HCT116 (cell line): Measurements from ENCODE around the gene CASP7. TPM values are rescaled to one million over a fixed set of nuclear protein-coding genes. Genes with fewer than 3 reads are reported as not detected.

Experiments used
- ATAC-seq: fragments of 200-7000 bp; cut with Tn5 transposase; 2 replicates; pipeline ENCODE4 v1.9.1; 2020; ENCODE audit warnings: mild to moderate bottlenecking, moderate library complexity
- BruUV-seq: library from RNA; stranded (reverse); fragments of 400-500 nt; replicated peaks from 2 replicates; lab custom pipeline; 2021; lab: Mats Ljungman, UMichigan
- CTCF ChIA-PET: fragments of 300-600 bp; sonication (Branson Sonifier 250); formaldehyde crosslinking; loops from one replicate; lab custom pipeline; 2021; ENCODE audit warnings: antibody characterized with exemption; lab: Charles Lee
- POLR2A ChIA-PET: fragments of 300-600, 350-600 bp; sonication (Branson Sonifier 250); formaldehyde crosslinking; loops from one replicate; lab custom pipeline; 2021; ENCODE audit warnings: antibody characterized with exemption; lab: Charles Lee
- RAD21 ChIA-PET, 2 experiments: fragments of 300-600 bp; sonication (Branson Sonifier 250); formaldehyde crosslinking; loops; one replicate each; lab custom pipeline; 2023; ENCODE audit warnings: low total read pairs in 2 of 2; ENCODE audit not compliant: uncharacterized antibody in 2 of 2, unreplicated experiment in 2 of 2, low non-redundant PET in 1 of 2; lab: Charles Lee
- DNase-seq: peaks from one replicate; pipeline ENCODE4 v3.0.0-alpha.2; 2010; ENCODE audit warnings: low read depth, low spot score
- H2AFZ ChIP-seq: fragments of 200-600 bp; shearing (Covaris generic), sonication (generic); 2 replicates; pipeline ENCODE4 v1.6.1; 2017; ENCODE audit warnings: low read depth, mixed run types, mixed read lengths, antibody characterized with exemption, low read length; ENCODE audit not compliant: poor library complexity, severe bottlenecking
- H3K27ac ChIP-seq: 2 replicates; pipeline ENCODE4 v1.5.1; 2012; ENCODE audit warnings: low read depth, low read length
- H3K27me3 ChIP-seq: fragments of 200-600 bp; sonication (generic); 2 replicates; pipeline ENCODE4 v1.6.1; 2016; ENCODE audit warnings: mixed run types, low read length, mixed read lengths; ENCODE audit not compliant: insufficient read depth
- H3K36me3 ChIP-seq, 2 experiments: fragments of 200-500 bp in 1 of 2; fragments of 200-600 bp in 1 of 2; sonication (Bioruptor generic) in 1 of 2; sonication (generic) in 1 of 2; 2 replicates each; pipeline versions ENCODE4 v1.5.1 to v1.6.1; 2014 to 2016; ENCODE audit warnings: low read length in 2 of 2, inconsistent platforms in 1 of 2, mixed read lengths in 1 of 2, mixed run types in 1 of 2; ENCODE audit not compliant: insufficient read depth in 2 of 2, control insufficient read depth in 1 of 2
- H3K4me1 ChIP-seq, 2 experiments: fragments of 200-600 bp in 1 of 2; sonication (generic) in 1 of 2; 2 replicates each; pipeline versions ENCODE4 v1.5.1 to v1.6.1; 2012 to 2017; ENCODE audit warnings: low read length in 2 of 2, inconsistent platforms in 1 of 2, mild to moderate bottlenecking in 1 of 2, mixed read lengths in 1 of 2, mixed run types in 1 of 2, moderate library complexity in 1 of 2; ENCODE audit not compliant: insufficient read depth in 2 of 2, control insufficient read depth in 1 of 2
- H3K4me2 ChIP-seq: fragments of 200-600 bp; sonication (generic); 2 replicates; pipeline ENCODE4 v1.6.1; 2017; ENCODE audit warnings: mixed run types, low read length, mixed read lengths
- H3K4me3 ChIP-seq, 2 experiments: fragments of 200-600 bp in 1 of 2; sonication (generic) in 1 of 2; replicated peaks in 1 of 2; 2 replicates each; pipeline ENCODE4 v1.5.1; 2011 to 2016; ENCODE audit warnings: low read length in 2 of 2, control low read depth in 1 of 2, low read depth in 1 of 2, mild to moderate bottlenecking in 1 of 2, mixed read lengths in 1 of 2, mixed run types in 1 of 2
- H3K79me2 ChIP-seq: fragments of 200-600 bp; sonication (generic); 2 replicates; pipeline ENCODE4 v1.6.1; 2017; ENCODE audit warnings: mild to moderate bottlenecking, mixed run types, low read length, moderate library complexity, mixed read lengths; ENCODE audit not compliant: insufficient read depth
- H3K9ac ChIP-seq: fragments of 200-600 bp; sonication (generic); 2 replicates; pipeline ENCODE4 v1.6.1; 2016; ENCODE audit warnings: low read length, mixed read lengths
- H3K9me2 ChIP-seq: fragments of 200-600 bp; sonication (generic), shearing (Covaris generic); 2 replicates; pipeline ENCODE4 v1.6.1; 2017; ENCODE audit warnings: mixed run types, mild to moderate bottlenecking, moderate library complexity; ENCODE audit not compliant: insufficient read depth
- H3K9me3 ChIP-seq, 2 experiments: fragments of 200-500 bp in 1 of 2; fragments of 200-600 bp in 1 of 2; sonication (Bioruptor generic) in 1 of 2; sonication (generic) in 1 of 2; 2 replicates each; pipeline ENCODE4 v1.6.1; 2014 to 2017; ENCODE audit warnings: low read length in 2 of 2, mixed read lengths in 2 of 2, inconsistent platforms in 1 of 2, low read depth in 1 of 2, mild to moderate bottlenecking in 1 of 2, mixed run types in 1 of 2, moderate library complexity in 1 of 2; ENCODE audit not compliant: control insufficient read depth in 1 of 2, insufficient read depth in 1 of 2
- H4K20me1 ChIP-seq: fragments of 200-600 bp; sonication (generic), shearing (Covaris generic); 2 replicates; pipeline ENCODE4 v1.6.1; 2017; ENCODE audit warnings: mixed run types, mild to moderate bottlenecking, moderate library complexity; ENCODE audit not compliant: insufficient read depth
- CBX3 ChIP-seq: IDR thresholded peaks from 2 replicates; pipeline ENCODE4 v1.6.1; 2012; ENCODE audit warnings: low read depth
- CEBPB ChIP-seq: IDR thresholded peaks from 2 replicates; pipeline ENCODE4 v1.6.1; 2012; ENCODE audit warnings: low read depth
- EGR1 ChIP-seq: IDR thresholded peaks from 2 replicates; pipeline ENCODE4 v1.6.1; 2012; ENCODE audit warnings: low read depth
- ELF1 ChIP-seq: IDR thresholded peaks from 2 replicates; pipeline ENCODE4 v1.6.1; 2012; ENCODE audit warnings: low read depth, borderline replicate concordance
- EZH2 ChIP-seq: fragments of 200-600 bp; sonication (generic); IDR thresholded peaks from 2 replicates; pipeline ENCODE4 v1.6.1; 2017; ENCODE audit warnings: antibody characterized with exemption, mixed run types
- FOSL1 ChIP-seq: IDR thresholded peaks from 2 replicates; pipeline ENCODE4 v1.6.1; 2012; ENCODE audit warnings: low read depth
- POLR2A ChIP-seq: IDR thresholded peaks from 2 replicates; pipeline ENCODE4 v1.7.0; 2011; ENCODE audit warnings: borderline replicate concordance; ENCODE audit not compliant: insufficient read depth, insufficient read length; ENCODE audit errors: extremely low read depth
- SP1 ChIP-seq: IDR thresholded peaks from 2 replicates; pipeline ENCODE4 v1.6.1; 2012; ENCODE audit warnings: low read depth
- SRF ChIP-seq: IDR thresholded peaks from 2 replicates; pipeline ENCODE4 v1.6.1; 2012; ENCODE audit warnings: low read depth
- TCF7L2 ChIP-seq: IDR thresholded peaks from 2 replicates; pipeline ENCODE4 v1.7.0; 2011; ENCODE audit warnings: borderline replicate concordance, inconsistent platforms; ENCODE audit not compliant: insufficient read depth, insufficient read length; ENCODE audit errors: extremely low read depth
- ZFX ChIP-seq: fragments of 450-650 bp; IDR thresholded peaks from 2 replicates; pipeline ENCODE4 v1.6.1; 2017
- ZNF274 ChIP-seq: fragments of 200-500 bp; sonication (Bioruptor generic); IDR thresholded peaks from 2 replicates; pipeline ENCODE4 v1.6.1; 2014; ENCODE audit warnings: mild to moderate bottlenecking, low read depth, low read length, inconsistent platforms
- intact Hi-C: fragments of 100-400 bp; cut with micrococcal nuclease; formaldehyde crosslinking; loops from 2 replicates; pipeline ENCODE4 v1.10.0; 2022
- total RNA-seq: library from RNA; stranded (reverse); gene quantifications from one replicate; pipeline ENCODE4 v1.2.1, GENCODE V29; 2021; ENCODE audit not compliant: unreplicated experiment
- TF ChIP-seq, protein P1 (sequence below), 3 experiments: fragments of 200-600 bp in 1 of 3; sonication (generic) in 1 of 3; IDR thresholded peaks in 2 of 3; conservative IDR thresholded peaks in 1 of 3; 2 replicates each; pipeline ENCODE4 v1.5.1; 2012 to 2017; ENCODE audit warnings: low read depth in 2 of 3, low read length in 2 of 3, antibody characterized with exemption in 1 of 3, borderline replicate concordance in 1 of 3, control low read depth in 1 of 3, mild to moderate bottlenecking in 1 of 3, mixed read lengths in 1 of 3, mixed run types in 1 of 3, moderate library complexity in 1 of 3; ENCODE audit not compliant: insufficient read depth in 1 of 3
- TF ChIP-seq, protein P2 (sequence below): IDR thresholded peaks from 2 replicates; pipeline ENCODE4 v1.6.1; 2012
- TF ChIP-seq, protein P3 (sequence below): IDR thresholded peaks from 2 replicates; pipeline ENCODE4 v1.6.1; 2011; ENCODE audit warnings: mild to moderate bottlenecking, low read length, moderate library complexity; ENCODE audit not compliant: insufficient replicate concordance; ENCODE audit errors: extremely low read depth

Gene CASP7
- total RNA-seq, 1 experiment from 2014 or later: 30.5 TPM

DNA sequence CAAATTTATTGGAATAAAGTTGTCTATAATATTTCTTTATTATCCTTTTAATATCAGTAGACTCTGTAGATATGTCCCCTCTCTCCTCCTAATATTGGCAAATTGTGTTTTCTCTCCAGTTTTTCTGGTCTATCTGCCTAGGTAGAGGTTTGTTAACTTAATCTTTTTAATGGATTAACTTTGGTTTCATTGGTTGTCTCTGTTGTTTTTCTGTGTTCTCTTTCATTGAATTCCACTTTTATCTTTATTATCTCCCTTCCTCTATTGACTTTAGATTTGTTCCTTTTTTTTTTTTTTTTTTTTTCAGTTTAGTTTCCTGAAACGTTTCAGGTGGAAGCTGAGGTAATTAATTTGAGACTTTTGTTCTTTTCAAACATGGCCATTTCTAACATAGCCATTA lies 82.4 kb downstream of the CASP7 start (continued):
- TF ChIP-seq, protein P1, sequence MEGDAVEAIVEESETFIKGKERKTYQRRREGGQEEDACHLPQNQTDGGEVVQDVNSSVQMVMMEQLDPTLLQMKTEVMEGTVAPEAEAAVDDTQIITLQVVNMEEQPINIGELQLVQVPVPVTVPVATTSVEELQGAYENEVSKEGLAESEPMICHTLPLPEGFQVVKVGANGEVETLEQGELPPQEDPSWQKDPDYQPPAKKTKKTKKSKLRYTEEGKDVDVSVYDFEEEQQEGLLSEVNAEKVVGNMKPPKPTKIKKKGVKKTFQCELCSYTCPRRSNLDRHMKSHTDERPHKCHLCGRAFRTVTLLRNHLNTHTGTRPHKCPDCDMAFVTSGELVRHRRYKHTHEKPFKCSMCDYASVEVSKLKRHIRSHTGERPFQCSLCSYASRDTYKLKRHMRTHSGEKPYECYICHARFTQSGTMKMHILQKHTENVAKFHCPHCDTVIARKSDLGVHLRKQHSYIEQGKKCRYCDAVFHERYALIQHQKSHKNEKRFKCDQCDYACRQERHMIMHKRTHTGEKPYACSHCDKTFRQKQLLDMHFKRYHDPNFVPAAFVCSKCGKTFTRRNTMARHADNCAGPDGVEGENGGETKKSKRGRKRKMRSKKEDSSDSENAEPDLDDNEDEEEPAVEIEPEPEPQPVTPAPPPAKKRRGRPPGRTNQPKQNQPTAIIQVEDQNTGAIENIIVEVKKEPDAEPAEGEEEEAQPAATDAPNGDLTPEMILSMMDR (IDR thresholded peaks at IDR 0.05 in 2 of 3, conservative IDR thresholded peaks at IDR 0.05 in 1 of 3; ENCODE audit: borderline replicate concordance in 1 of 3, insufficient read depth in 1 of 3, low read depth in 2 of 3, low read length in 2 of 3): no peak

DNA sequence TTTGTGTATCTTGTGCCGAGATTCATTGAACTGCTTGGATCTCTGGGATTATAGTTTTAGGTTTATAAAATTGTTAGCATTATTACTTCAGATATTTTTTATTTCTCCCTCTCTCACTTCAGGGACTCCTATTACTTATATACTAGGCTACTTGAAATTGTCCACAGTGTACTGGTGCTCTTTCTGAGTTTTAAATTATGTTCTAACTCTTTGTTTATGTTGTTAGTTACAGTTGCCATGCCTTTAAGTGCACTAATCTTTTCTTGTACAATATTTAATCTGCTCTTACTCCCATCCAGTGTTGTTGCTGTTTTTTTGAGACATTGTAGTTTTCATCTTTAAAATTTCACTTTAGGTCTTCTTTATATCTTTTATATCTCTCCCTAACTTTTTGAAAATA lies 84.9 kb downstream of the CASP7 start:
- no peak overlapping the region for H2AFZ ChIP-seq
- no peaks in the 10 kb centered on the region for H3K4me1 ChIP-seq
- H3K9me3 ChIP-seq: no peaks in the 10 kb centered on the region
- ATAC-seq: no peak
- RAD21 ChIA-PET: no interaction called here
- no peak for DNase-seq
- H3K27ac ChIP-seq: no peak overlapping the region
- BruUV-seq: no TSS peak
- H3K4me3 ChIP-seq: no peak overlapping the region
- no peak for TF ChIP-seq CEBPB
- H3K79me2 ChIP-seq: no peaks in the 10 kb centered on the region
- no peaks in the 10 kb centered on the region for H3K9me2 ChIP-seq
- POLR2A ChIA-PET: no interaction called here
- no peaks in the 10 kb centered on the region for H3K36me3 ChIP-seq
- no peak overlapping the region for H3K4me2 ChIP-seq
- H3K27me3 ChIP-seq: peaks cover 20% of the 10 kb centered on the region; the same call in 1 of the 2 replicates
- no peaks in the 10 kb centered on the region for H4K20me1 ChIP-seq
- intact Hi-C loops: no loop called here
- H3K9ac ChIP-seq: no peak overlapping the region
- CTCF ChIA-PET: no interaction called here

DNA sequence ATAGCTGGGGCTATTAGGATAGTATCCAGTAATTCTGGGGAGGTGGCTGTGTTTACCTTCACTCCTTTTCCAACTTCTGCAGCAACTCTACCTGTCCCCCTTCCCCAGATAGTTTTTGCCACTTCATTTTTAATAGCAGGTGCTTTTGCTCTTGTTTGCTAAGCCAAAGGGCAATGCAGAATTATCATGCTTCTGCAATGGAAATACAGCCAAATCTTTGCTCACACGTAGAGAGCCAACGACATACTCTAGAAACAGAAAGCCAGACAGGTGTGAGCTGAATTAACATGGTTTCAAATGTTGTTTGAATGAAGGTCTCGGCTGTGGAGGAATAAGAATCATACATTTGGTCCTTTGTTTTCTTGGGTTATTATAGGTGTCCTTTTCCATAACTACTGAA lies 86.2 kb downstream of the CASP7 start:
- no peak overlapping the region for H2AFZ ChIP-seq
- DNase-seq (no peak), ATAC-seq (no peak)
- no peaks in the 10 kb centered on the region for H4K20me1 ChIP-seq
- no peaks in the 10 kb centered on the region for H3K36me3 ChIP-seq
- intact Hi-C loops: no loop called here
- H3K27me3 ChIP-seq: peaks cover 34% of the 10 kb centered on the region; the same call in 1 of the 2 replicates
- ChIA-PET RAD21 (no interaction called here), POLR2A (no interaction called here), CTCF (interaction anchor here (0.9 kb wide), 1 partner anchor 337 kb away, joined by 3 read pairs; no protein-coding TSS in a partner anchor)
- no peaks in the 10 kb centered on the region for H3K4me1 ChIP-seq
- TF ChIP-seq ZNF274: no peak
- no peak for TF ChIP-seq EZH2
- no peak for TF ChIP-seq POLR2A
- TF ChIP-seq SP1: no peak
- TF ChIP-seq FOSL1: no peak
- no peak for TF ChIP-seq EGR1
- TF ChIP-seq, protein P2, sequence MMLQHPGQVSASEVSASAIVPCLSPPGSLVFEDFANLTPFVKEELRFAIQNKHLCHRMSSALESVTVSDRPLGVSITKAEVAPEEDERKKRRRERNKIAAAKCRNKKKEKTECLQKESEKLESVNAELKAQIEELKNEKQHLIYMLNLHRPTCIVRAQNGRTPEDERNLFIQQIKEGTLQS: no peak
- no peak for TF ChIP-seq SRF
- TF ChIP-seq ELF1: no peak
- TF ChIP-seq, protein P3, sequence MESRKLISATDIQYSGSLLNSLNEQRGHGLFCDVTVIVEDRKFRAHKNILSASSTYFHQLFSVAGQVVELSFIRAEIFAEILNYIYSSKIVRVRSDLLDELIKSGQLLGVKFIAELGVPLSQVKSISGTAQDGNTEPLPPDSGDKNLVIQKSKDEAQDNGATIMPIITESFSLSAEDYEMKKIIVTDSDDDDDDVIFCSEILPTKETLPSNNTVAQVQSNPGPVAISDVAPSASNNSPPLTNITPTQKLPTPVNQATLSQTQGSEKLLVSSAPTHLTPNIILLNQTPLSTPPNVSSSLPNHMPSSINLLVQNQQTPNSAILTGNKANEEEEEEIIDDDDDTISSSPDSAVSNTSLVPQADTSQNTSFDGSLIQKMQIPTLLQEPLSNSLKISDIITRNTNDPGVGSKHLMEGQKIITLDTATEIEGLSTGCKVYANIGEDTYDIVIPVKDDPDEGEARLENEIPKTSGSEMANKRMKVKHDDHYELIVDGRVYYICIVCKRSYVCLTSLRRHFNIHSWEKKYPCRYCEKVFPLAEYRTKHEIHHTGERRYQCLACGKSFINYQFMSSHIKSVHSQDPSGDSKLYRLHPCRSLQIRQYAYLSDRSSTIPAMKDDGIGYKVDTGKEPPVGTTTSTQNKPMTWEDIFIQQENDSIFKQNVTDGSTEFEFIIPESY: no peak
- no peak for TF ChIP-seq TCF7L2
- TF ChIP-seq ZFX: no peak
- no peak for TF ChIP-seq CBX3
- no peak for TF ChIP-seq CEBPB
- H3K4me2 ChIP-seq: no peak overlapping the region
- H3K27ac ChIP-seq: no peak overlapping the region
- BruUV-seq: no TSS peak
- H3K79me2 ChIP-seq: no peaks in the 10 kb centered on the region
- H3K9me2 ChIP-seq: no peaks in the 10 kb centered on the region
- no peaks in the 10 kb centered on the region for H3K9me3 ChIP-seq
- no peak overlapping the region for H3K4me3 ChIP-seq
- no peak overlapping the region for H3K9ac ChIP-seq
